H1 (cell line): ENCODE measurements around the gene SLC7A9. TPM values are rescaled to one million over a fixed set of nuclear protein-coding genes. Genes with fewer than 3 reads are reported as not detected.

Experiments used
- CTCF ChIA-PET: fragments of 300-600 bp; sonication (Branson Sonifier 250); formaldehyde crosslinking; loops from one replicate; lab custom pipeline; 2021; ENCODE audit not compliant: partially characterized antibody; lab: Charles Lee
- POLR2A ChIA-PET: fragments of 300-600 bp; sonication (Branson Sonifier 250); formaldehyde crosslinking; loops from one replicate; lab custom pipeline; 2021; ENCODE audit warnings: inconsistent platforms; ENCODE audit not compliant: partially characterized antibody; lab: Charles Lee
- DNase-seq, 2 experiments: peaks; one replicate each; pipeline versions ENCODE4 v3.0.0 to v3.0.0-alpha.2; 2010 to 2022; ENCODE audit warnings: low spot score in 2 of 2, low read depth in 1 of 2, mixed read lengths in 1 of 2
- FAIRE-seq: peaks from 2 replicates; lab custom pipeline; 2011; peaks lifted over from hg19 to GRCh38; lab: Jason Lieb, UNC
- H2AFZ ChIP-seq: 2 replicates; pipeline ENCODE4 v1.8.1; 2012; ENCODE audit warnings: low read length, inconsistent platforms
- H2AK5ac ChIP-seq: 2 replicates; pipeline ENCODE4 v1.6.1; 2013; ENCODE audit warnings: low read depth, low read length
- H2BK120ac ChIP-seq: replicated peaks from 2 replicates; pipeline ENCODE3; 2013; ENCODE audit warnings: low read depth, low read length, inconsistent platforms
- H2BK12ac ChIP-seq: 2 replicates; pipeline ENCODE4 v1.6.1; 2013; ENCODE audit warnings: low read depth, low read length
- H2BK15ac ChIP-seq: 2 replicates; pipeline ENCODE4 v1.6.1; 2013; ENCODE audit warnings: low read length
- H2BK20ac ChIP-seq: 2 replicates; pipeline ENCODE4 v1.6.1; 2013; ENCODE audit warnings: low read length
- H2BK5ac ChIP-seq: 2 replicates; pipeline ENCODE4 v1.6.1; 2013; ENCODE audit warnings: low read depth, low read length
- H3K14ac ChIP-seq: 2 replicates; pipeline ENCODE4 v1.6.1; 2013; ENCODE audit warnings: inconsistent platforms; ENCODE audit not compliant: insufficient read length
- H3K18ac ChIP-seq: 2 replicates; pipeline ENCODE4 v1.6.1; 2013; ENCODE audit warnings: low read length; ENCODE audit errors: extremely low read depth
- H3K23ac ChIP-seq: 2 replicates; pipeline ENCODE4 v1.6.1; 2013; ENCODE audit warnings: inconsistent platforms; ENCODE audit not compliant: insufficient read length
- H3K23me2 ChIP-seq: 2 replicates; pipeline ENCODE4 v1.6.1; 2013; ENCODE audit warnings: low read depth, low read length
- H3K27ac ChIP-seq: 2 replicates; pipeline ENCODE4 v1.6.1; 2011; ENCODE audit warnings: low read depth, low read length, inconsistent platforms
- H3K27me3 ChIP-seq, 4 experiments: replicated peaks in 1 of 4; 1 replicate in 1 of 4; 2 replicates in 3 of 4; pipeline versions ENCODE4 v1.6.1 to v1.8.1; 2011 to 2013; ENCODE audit warnings: low read length in 3 of 4, mild to moderate bottlenecking in 3 of 4, inconsistent platforms in 2 of 4, mixed read lengths in 2 of 4, moderate library complexity in 1 of 4; ENCODE audit not compliant: control insufficient read depth in 3 of 4, insufficient read depth in 3 of 4; ENCODE audit errors: extremely low read depth in 1 of 4
- H3K36me3 ChIP-seq, 4 experiments: 2 replicates each; pipeline versions ENCODE4 v1.6.1 to v1.8.1; 2011 to 2013; ENCODE audit warnings: mild to moderate bottlenecking in 4 of 4, low read length in 3 of 4, moderate library complexity in 2 of 4, control low read depth in 1 of 4, inconsistent platforms in 1 of 4; ENCODE audit not compliant: insufficient read depth in 4 of 4, control insufficient read depth in 2 of 4
- H3K4ac ChIP-seq: replicated peaks from 2 replicates; pipeline ENCODE3; 2013; ENCODE audit warnings: low read length, low read depth, mixed read lengths, inconsistent platforms; ENCODE audit not compliant: insufficient read length
- H3K4me1 ChIP-seq, 4 experiments: replicated peaks in 1 of 4; 1 replicate in 1 of 4; 2 replicates in 3 of 4; pipeline versions ENCODE4 v1.6.1 to v1.8.1; 2011 to 2013; ENCODE audit warnings: low read length in 3 of 4, inconsistent platforms in 2 of 4, mixed read lengths in 1 of 4; ENCODE audit not compliant: insufficient read depth in 4 of 4, control insufficient read depth in 3 of 4
- H3K4me2 ChIP-seq, 2 experiments: 2 replicates each; pipeline versions ENCODE4 v1.6.1 to v1.8.1; 2011 to 2013; ENCODE audit warnings: low read depth in 2 of 2, low read length in 2 of 2, control low read depth in 1 of 2, inconsistent platforms in 1 of 2, mild to moderate bottlenecking in 1 of 2; ENCODE audit not compliant: insufficient read depth in 1 of 2
- H3K4me3 ChIP-seq, 4 experiments: fragments of 200-600, 300-600 bp in 1 of 4; sonication (generic), shearing (Covaris generic), sonication (Bioruptor Twin) in 1 of 4; 2 replicates each; pipeline versions ENCODE4 v1.5.1 to v1.8.1; 2011 to 2016; ENCODE audit warnings: low read length in 4 of 4, low read depth in 3 of 4, control low read depth in 2 of 4, inconsistent platforms in 2 of 4, mild to moderate bottlenecking in 2 of 4, mixed read lengths in 1 of 4, moderate library complexity in 1 of 4; ENCODE audit not compliant: insufficient read depth in 2 of 4; ENCODE audit errors: extremely low read depth in 1 of 4
- H3K56ac ChIP-seq: replicated peaks from 2 replicates; pipeline ENCODE3; 2013; ENCODE audit warnings: low read depth, mild to moderate bottlenecking, mixed read lengths, low read length, inconsistent platforms; ENCODE audit not compliant: insufficient read length
- H3K79me1 ChIP-seq: 2 replicates; pipeline ENCODE4 v1.6.1; 2013; ENCODE audit warnings: low read depth, low read length, control low read depth
- H3K79me2 ChIP-seq, 2 experiments: 2 replicates each; pipeline versions ENCODE4 v1.6.1 to v1.8.1; 2012 to 2013; ENCODE audit warnings: low read length in 2 of 2, mild to moderate bottlenecking in 2 of 2, inconsistent platforms in 1 of 2; ENCODE audit not compliant: insufficient read depth in 2 of 2, control insufficient read depth in 1 of 2
- H3K9ac ChIP-seq, 4 experiments: replicated peaks in 1 of 4; 1 replicate in 1 of 4; 2 replicates in 3 of 4; pipeline versions ENCODE4 v1.6.1 to v1.8.1; 2011 to 2013; ENCODE audit warnings: low read depth in 3 of 4, low read length in 3 of 4, control low read depth in 2 of 4, mild to moderate bottlenecking in 2 of 4, moderate library complexity in 2 of 4, inconsistent platforms in 1 of 4; ENCODE audit errors: extremely low read depth in 1 of 4
- H3K9me3 ChIP-seq, 2 experiments: 2 replicates each; pipeline versions ENCODE4 v1.6.1 to v1.8.1; 2012 to 2013; ENCODE audit warnings: mild to moderate bottlenecking in 2 of 2, moderate library complexity in 2 of 2, control low read depth in 1 of 2, inconsistent platforms in 1 of 2, low read depth in 1 of 2, low read length in 1 of 2, mixed read lengths in 1 of 2; ENCODE audit not compliant: insufficient read depth in 2 of 2
- H4K20me1 ChIP-seq, 2 experiments: replicated peaks in 1 of 2; 2 replicates each; pipeline versions ENCODE3 to v1.8.1; 2011 to 2013; ENCODE audit warnings: inconsistent platforms in 2 of 2, low read length in 2 of 2, mild to moderate bottlenecking in 1 of 2; ENCODE audit not compliant: insufficient read depth in 2 of 2, control insufficient read depth in 1 of 2
- H4K5ac ChIP-seq: 2 replicates; pipeline ENCODE4 v1.6.1; 2013; ENCODE audit warnings: low read length, low read depth, mixed read lengths, inconsistent platforms; ENCODE audit not compliant: insufficient read length
- H4K8ac ChIP-seq: 2 replicates; pipeline ENCODE4 v1.8.0; 2013; ENCODE audit warnings: mild to moderate bottlenecking, moderate library complexity, low read length, inconsistent platforms; ENCODE audit not compliant: insufficient read depth; ENCODE audit errors: extremely low read depth
- H4K91ac ChIP-seq: replicated peaks from 2 replicates; pipeline ENCODE3; 2013; ENCODE audit warnings: low read length, mixed read lengths, inconsistent platforms; ENCODE audit not compliant: insufficient read length
- ASH2L ChIP-seq: fragments of 200-600, 300-600 bp; sonication (generic); IDR thresholded peaks from one replicate; pipeline ENCODE4 v1.7.1; 2017; ENCODE audit warnings: low read length
- CEBPB ChIP-seq: IDR thresholded peaks from 2 replicates; pipeline ENCODE4 v1.6.1; 2012; ENCODE audit warnings: low read depth, low read length
- CHD1 ChIP-seq: IDR thresholded peaks from 2 replicates; pipeline ENCODE4 v1.6.1; 2012; ENCODE audit warnings: low read depth, low read length, improper control_type of control experiment
- EGR1 ChIP-seq: IDR thresholded peaks from 2 replicates; pipeline ENCODE4 v1.6.1; 2011; ENCODE audit warnings: low read depth, low read length, borderline replicate concordance
- KDM1A ChIP-seq: fragments of 200-600, 300-600 bp; sonication (generic); IDR thresholded peaks from 2 replicates; pipeline ENCODE4 v1.7.1; 2016; ENCODE audit warnings: mild to moderate bottlenecking, low read length, borderline replicate concordance
- SAP30 ChIP-seq: fragments of 300-600 bp; sonication (generic); IDR thresholded peaks from 2 replicates; pipeline ENCODE4 v1.7.1; 2012; ENCODE audit warnings: low read length, moderate library complexity, mild to moderate bottlenecking, inconsistent platforms; ENCODE audit not compliant: insufficient read depth, insufficient replicate concordance
- SIN3A ChIP-seq, 2 experiments: IDR thresholded peaks in 1 of 2; conservative IDR thresholded peaks in 1 of 2; 2 replicates each; pipeline ENCODE4 v1.6.1; 2011 to 2012; ENCODE audit warnings: low read length in 2 of 2, improper control_type of control experiment in 1 of 2, low read depth in 1 of 2, mild to moderate bottlenecking in 1 of 2
- SP1 ChIP-seq: IDR thresholded peaks from 2 replicates; pipeline ENCODE4 v1.6.1; 2011; ENCODE audit warnings: low read depth, low read length
- SP4 ChIP-seq: IDR thresholded peaks from 2 replicates; pipeline ENCODE4 v1.6.1; 2012; ENCODE audit warnings: low read length, inconsistent platforms
- TCF12 ChIP-seq: IDR thresholded peaks from 2 replicates; pipeline ENCODE4 v1.6.1; 2011; ENCODE audit warnings: low read depth, mild to moderate bottlenecking, low read length
- YY1 ChIP-seq: IDR thresholded peaks from 2 replicates; pipeline ENCODE4 v1.6.1; 2011; ENCODE audit warnings: low read depth, mild to moderate bottlenecking, low read length
- ZNF274 ChIP-seq: IDR thresholded peaks from 2 replicates; pipeline ENCODE4 v1.7.0; 2012; ENCODE audit warnings: low read length, borderline replicate concordance; ENCODE audit errors: extremely low read depth
- WGBS, 2 experiments: shearing (Covaris generic) in 1 of 2; methylation state at CpG; one replicate each; pipeline versions ENCODE4 v1.1.6 to v1.1.7; 2013 to 2015; ENCODE audit warnings: low lambda C conversion rate in 2 of 2, mixed read lengths in 2 of 2, inconsistent platforms in 1 of 2, low coverage in 1 of 2, missing lambda C conversion rate in 1 of 2; ENCODE audit not compliant: insufficient replicate concordance in 2 of 2, insufficient coverage in 1 of 2, insufficient read length in 1 of 2; ENCODE audit errors: extremely low coverage in 1 of 2, missing lambda C conversion rate in 1 of 2; 5-methylcytosine and 5-hydroxymethylcytosine counted together
- polyA plus RNA-seq, 7 experiments: library from polyadenylated mRNA; depleted of rRNA in 3 of 7; stranded (reverse) in 5 of 7; unstranded in 2 of 7; fragments of >200 nt in 5 of 7; fragments of 200-250 nt in 2 of 7; gene quantifications; 1 replicate in 5 of 7; 2 replicates in 1 of 7; 4 replicates in 1 of 7; pipeline versions ENCODE4 v1.2.1 to v1.2.3, GENCODE V29; 2011 to 2013; ENCODE audit warnings: missing spikeins in 2 of 7, mixed read lengths in 2 of 7
- total RNA-seq: library from RNA; stranded (reverse); fragmentation: NEBNext Ultra II Directional; extraction: Animal tissue kit (Norgen Biotek cat#: 25700); gene quantifications from 2 replicates; pipeline ENCODE4 v1.2.1, GENCODE V29; 2021
- TF ChIP-seq, protein P1 (sequence below): IDR thresholded peaks from 2 replicates; pipeline ENCODE4 v1.6.1; 2012; ENCODE audit warnings: inconsistent platforms

Gene SLC7A9
- total and polyA plus RNA-seq, 2 of the 8 experiments (the other 6 are each of a cell fraction or from before 2014, with no cell fraction given): 0.15 TPM; not detected in 1

- H3K79me2 ChIP-seq: no peaks in the 10 kb centered on the region
- ChIA-PET CTCF (interaction anchor here (0.7 kb wide), 1 partner anchor 1185 kb away, joined by 4 read pairs; no protein-coding TSS in a partner anchor), POLR2A (no interaction called here)
- H4K5ac ChIP-seq: no peak overlapping the region
- peaks cover 0 to 3% (median 0%) of the 10 kb centered on the region in 4 experiments; a peak in 2 of 8 replicates for H3K36me3 ChIP-seq
- no peaks in the 10 kb centered on the region for H4K20me1 ChIP-seq
- H3K23me2 ChIP-seq: no peaks in the 10 kb centered on the region
- no peak for TF ChIP-seq ASH2L
- TF ChIP-seq SP1: no peak
- no peak for TF ChIP-seq CEBPB
- TF ChIP-seq, protein P1, sequence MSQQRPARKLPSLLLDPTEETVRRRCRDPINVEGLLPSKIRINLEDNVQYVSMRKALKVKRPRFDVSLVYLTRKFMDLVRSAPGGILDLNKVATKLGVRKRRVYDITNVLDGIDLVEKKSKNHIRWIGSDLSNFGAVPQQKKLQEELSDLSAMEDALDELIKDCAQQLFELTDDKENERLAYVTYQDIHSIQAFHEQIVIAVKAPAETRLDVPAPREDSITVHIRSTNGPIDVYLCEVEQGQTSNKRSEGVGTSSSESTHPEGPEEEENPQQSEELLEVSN: no peak
- no peak for TF ChIP-seq YY1
- TF ChIP-seq SIN3A (conservative IDR thresholded peaks at IDR 0.05 in 1 of 2, IDR thresholded peaks at IDR 0.05 in 1 of 2; ENCODE audit: low read depth in 1 of 2, low read length in 2 of 2): no peak
- TF ChIP-seq CHD1: no peak
- TF ChIP-seq SP4: no peak
- no peak for TF ChIP-seq TCF12
- no peak for TF ChIP-seq ZNF274
- TF ChIP-seq KDM1A: no peak
- TF ChIP-seq EGR1: no peak
- no peak for TF ChIP-seq SAP30
- H4K91ac ChIP-seq: no peak overlapping the region
- no peaks in the 10 kb centered on the region for H3K27me3 ChIP-seq
- H2BK15ac ChIP-seq: no peak overlapping the region
- no peak overlapping the region for H3K18ac ChIP-seq
- no peak overlapping the region for H2BK5ac ChIP-seq
- no peak overlapping the region for H2BK12ac ChIP-seq
- DNase-seq (no peak), FAIRE-seq (no peak)
- no peak overlapping the region for H4K8ac ChIP-seq
- no peak overlapping the region for H3K9ac ChIP-seq
- 0 out of 4 replicates have a peak, but pooled peaks cover 3 to 4% of the 10 kb centered on the region in 2 experiments for H3K9me3 ChIP-seq
- no peaks in the 10 kb centered on the region; the same call in 1 of the 2 replicates for H3K79me1 ChIP-seq
- no peak overlapping the region for H3K4me2 ChIP-seq
- H3K4me3 ChIP-seq: no peak overlapping the region
- 82% methylated on average over 4 of the region's 4 CpGs; no CpG with 5 or more reads in 1 of the 2 experiments for WGBS, 2 experiments
- H3K56ac ChIP-seq: no peak overlapping the region
- H2AK5ac ChIP-seq: no peak overlapping the region
- H3K23ac ChIP-seq: no peak overlapping the region
- no peak overlapping the region for H2BK20ac ChIP-seq
- H3K27ac ChIP-seq: no peak overlapping the region
- no peaks in the 10 kb centered on the region for H3K4me1 ChIP-seq
- H2AFZ ChIP-seq: no peak overlapping the region
- no peak overlapping the region for H3K14ac ChIP-seq
- no peak overlapping the region for H2BK120ac ChIP-seq
- no peak overlapping the region for H3K4ac ChIP-seq
Measured at GRCh38 chr19:32887572-32888215, 18.1 kb upstream of the SLC7A9 start.
